DND-41 (cell line): Measurements from ENCODE around the gene SCAPER.

ENCODE experiments used
- CTCF ChIP-seq: IDR thresholded peaks from 2 replicates; pipeline ENCODE4 v1.5.1; 2012; ENCODE audit warnings: borderline replicate concordance, low read length, moderate library complexity, mild to moderate bottlenecking; ENCODE audit not compliant: poor library complexity, severe bottlenecking; ENCODE audit errors: extremely low read depth
- EZH2 ChIP-seq: IDR thresholded peaks from 3 replicates; pipeline ENCODE4 v1.6.1; 2012; ENCODE audit warnings: borderline replicate concordance, low read depth, mild to moderate bottlenecking, moderate library complexity, low read length, inconsistent platforms; ENCODE audit not compliant: severe bottlenecking

- no peak for TF ChIP-seq CTCF
- no peak for TF ChIP-seq EZH2
These were observed 601.2 kb downstream of the SCAPER start for GRCh38 chr15:76303909-76304308.
